Ishikawa (cell line): ENCODE measurements around the gene AKAP6.

Experiments used
- CEBPB ChIP-seq: IDR thresholded peaks from 2 replicates; pipeline ENCODE4 v1.6.1; 2012
- CREB1 ChIP-seq: IDR thresholded peaks from 2 replicates; pipeline ENCODE4 v1.6.1; 2012; ENCODE audit warnings: low read depth
- EGR1 ChIP-seq: IDR thresholded peaks from 2 replicates; pipeline ENCODE4 v1.6.1; 2012
- EP300 ChIP-seq: IDR thresholded peaks from 2 replicates; pipeline ENCODE4 v1.6.1; 2012; ENCODE audit warnings: borderline replicate concordance
- FOXM1 ChIP-seq: IDR thresholded peaks from 2 replicates; pipeline ENCODE4 v1.6.1; 2012; ENCODE audit warnings: low read depth, borderline replicate concordance
- NFIC ChIP-seq: IDR thresholded peaks from 2 replicates; pipeline ENCODE4 v1.6.1; 2012
- RAD21 ChIP-seq: IDR thresholded peaks from 2 replicates; pipeline ENCODE4 v1.6.1; 2012; ENCODE audit warnings: low read depth
- TAF1 ChIP-seq: IDR thresholded peaks from 2 replicates; pipeline ENCODE4 v1.6.1; 2012; ENCODE audit warnings: low read depth, mild to moderate bottlenecking
- TCF12 ChIP-seq: IDR thresholded peaks from 2 replicates; pipeline ENCODE4 v1.6.1; 2012; ENCODE audit warnings: low read depth
- TEAD4 ChIP-seq: IDR thresholded peaks from 2 replicates; pipeline ENCODE4 v1.6.1; 2012
- YY1 ChIP-seq: IDR thresholded peaks from 2 replicates; pipeline ENCODE4 v1.6.1; 2012; ENCODE audit warnings: low read depth
- ZBTB7A ChIP-seq: IDR thresholded peaks from 2 replicates; pipeline ENCODE4 v1.6.1; 2012; ENCODE audit warnings: low read depth
- TF ChIP-seq, protein P1 (sequence below): IDR thresholded peaks from 2 replicates; pipeline ENCODE4 v1.6.1; 2012
- TF ChIP-seq, protein P2 (sequence below): IDR thresholded peaks from 2 replicates; pipeline ENCODE4 v1.6.1; 2012
- TF ChIP-seq, protein P3 (sequence below): IDR thresholded peaks from 2 replicates; pipeline ENCODE4 v1.6.1; 2012; ENCODE audit warnings: low read depth, mild to moderate bottlenecking

AKAP6 gene

DNA sequence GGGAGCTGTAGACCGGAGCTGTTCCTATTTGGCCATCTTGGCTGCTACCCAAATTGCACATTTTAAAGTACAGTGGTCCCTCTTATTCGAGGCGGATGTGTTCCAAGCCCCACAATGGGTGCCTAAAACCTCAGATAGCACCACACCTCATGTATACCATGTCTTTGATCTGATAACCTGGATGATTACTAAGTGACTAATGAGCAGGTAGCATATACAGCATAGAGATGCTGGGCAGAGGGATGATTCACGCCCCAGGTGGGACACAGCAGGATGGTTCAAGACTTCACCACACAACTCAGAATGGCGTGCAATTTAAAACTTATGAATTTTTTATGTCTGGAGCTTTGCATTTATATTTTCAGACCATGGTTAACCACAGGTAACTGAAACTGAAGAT, 255.0 kb downstream of the AKAP6 start:
- TF ChIP-seq, protein P1, sequence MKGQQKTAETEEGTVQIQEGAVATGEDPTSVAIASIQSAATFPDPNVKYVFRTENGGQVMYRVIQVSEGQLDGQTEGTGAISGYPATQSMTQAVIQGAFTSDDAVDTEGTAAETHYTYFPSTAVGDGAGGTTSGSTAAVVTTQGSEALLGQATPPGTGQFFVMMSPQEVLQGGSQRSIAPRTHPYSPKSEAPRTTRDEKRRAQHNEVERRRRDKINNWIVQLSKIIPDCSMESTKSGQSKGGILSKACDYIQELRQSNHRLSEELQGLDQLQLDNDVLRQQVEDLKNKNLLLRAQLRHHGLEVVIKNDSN, result no peak
- TF ChIP-seq TAF1 (no peak), CREB1 (no peak), EP300 (no peak), FOXM1 (no peak), EGR1 (no peak), NFIC (no peak), TEAD4 (no peak), ZBTB7A (no peak), RAD21 (no peak), TCF12 (no peak), CEBPB (no peak), YY1 (no peak)
- TF ChIP-seq, protein P2, sequence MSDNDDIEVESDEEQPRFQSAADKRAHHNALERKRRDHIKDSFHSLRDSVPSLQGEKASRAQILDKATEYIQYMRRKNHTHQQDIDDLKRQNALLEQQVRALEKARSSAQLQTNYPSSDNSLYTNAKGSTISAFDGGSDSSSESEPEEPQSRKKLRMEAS, result no peak
- TF ChIP-seq, protein P3, sequence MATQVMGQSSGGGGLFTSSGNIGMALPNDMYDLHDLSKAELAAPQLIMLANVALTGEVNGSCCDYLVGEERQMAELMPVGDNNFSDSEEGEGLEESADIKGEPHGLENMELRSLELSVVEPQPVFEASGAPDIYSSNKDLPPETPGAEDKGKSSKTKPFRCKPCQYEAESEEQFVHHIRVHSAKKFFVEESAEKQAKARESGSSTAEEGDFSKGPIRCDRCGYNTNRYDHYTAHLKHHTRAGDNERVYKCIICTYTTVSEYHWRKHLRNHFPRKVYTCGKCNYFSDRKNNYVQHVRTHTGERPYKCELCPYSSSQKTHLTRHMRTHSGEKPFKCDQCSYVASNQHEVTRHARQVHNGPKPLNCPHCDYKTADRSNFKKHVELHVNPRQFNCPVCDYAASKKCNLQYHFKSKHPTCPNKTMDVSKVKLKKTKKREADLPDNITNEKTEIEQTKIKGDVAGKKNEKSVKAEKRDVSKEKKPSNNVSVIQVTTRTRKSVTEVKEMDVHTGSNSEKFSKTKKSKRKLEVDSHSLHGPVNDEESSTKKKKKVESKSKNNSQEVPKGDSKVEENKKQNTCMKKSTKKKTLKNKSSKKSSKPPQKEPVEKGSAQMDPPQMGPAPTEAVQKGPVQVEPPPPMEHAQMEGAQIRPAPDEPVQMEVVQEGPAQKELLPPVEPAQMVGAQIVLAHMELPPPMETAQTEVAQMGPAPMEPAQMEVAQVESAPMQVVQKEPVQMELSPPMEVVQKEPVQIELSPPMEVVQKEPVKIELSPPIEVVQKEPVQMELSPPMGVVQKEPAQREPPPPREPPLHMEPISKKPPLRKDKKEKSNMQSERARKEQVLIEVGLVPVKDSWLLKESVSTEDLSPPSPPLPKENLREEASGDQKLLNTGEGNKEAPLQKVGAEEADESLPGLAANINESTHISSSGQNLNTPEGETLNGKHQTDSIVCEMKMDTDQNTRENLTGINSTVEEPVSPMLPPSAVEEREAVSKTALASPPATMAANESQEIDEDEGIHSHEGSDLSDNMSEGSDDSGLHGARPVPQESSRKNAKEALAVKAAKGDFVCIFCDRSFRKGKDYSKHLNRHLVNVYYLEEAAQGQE, result no peak

DNA sequence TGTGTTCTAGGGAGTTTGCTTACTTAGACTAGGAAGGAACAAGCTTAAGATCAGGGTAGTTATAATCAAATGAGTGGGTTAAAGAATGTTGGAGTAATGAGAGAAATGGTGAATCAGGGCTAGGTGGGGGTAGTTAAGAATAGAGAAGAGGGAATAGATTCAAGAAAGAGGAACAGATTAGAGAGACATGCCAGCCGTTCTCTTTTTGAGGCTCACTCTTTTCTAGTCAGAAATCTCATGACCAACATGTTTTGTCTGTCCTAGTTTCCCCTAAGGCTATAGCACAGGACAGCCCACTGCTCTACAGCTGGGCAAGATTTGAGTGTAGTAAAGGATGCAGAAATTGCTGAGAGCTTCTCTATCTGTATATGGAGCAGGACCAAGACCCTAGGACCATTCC, 258.4 kb downstream of the AKAP6 start:
- TF ChIP-seq, protein P2, result no peak
- TF ChIP-seq ZBTB7A (no peak), TAF1 (no peak), RAD21 (no peak), NFIC (no peak), CREB1 (no peak), FOXM1 (no peak), TEAD4 (no peak), TCF12 (no peak), CEBPB (no peak), YY1 (no peak), EGR1 (no peak), EP300 (no peak)
- TF ChIP-seq, protein P1, result no peak
- TF ChIP-seq, protein P3, result no peak

DNA sequence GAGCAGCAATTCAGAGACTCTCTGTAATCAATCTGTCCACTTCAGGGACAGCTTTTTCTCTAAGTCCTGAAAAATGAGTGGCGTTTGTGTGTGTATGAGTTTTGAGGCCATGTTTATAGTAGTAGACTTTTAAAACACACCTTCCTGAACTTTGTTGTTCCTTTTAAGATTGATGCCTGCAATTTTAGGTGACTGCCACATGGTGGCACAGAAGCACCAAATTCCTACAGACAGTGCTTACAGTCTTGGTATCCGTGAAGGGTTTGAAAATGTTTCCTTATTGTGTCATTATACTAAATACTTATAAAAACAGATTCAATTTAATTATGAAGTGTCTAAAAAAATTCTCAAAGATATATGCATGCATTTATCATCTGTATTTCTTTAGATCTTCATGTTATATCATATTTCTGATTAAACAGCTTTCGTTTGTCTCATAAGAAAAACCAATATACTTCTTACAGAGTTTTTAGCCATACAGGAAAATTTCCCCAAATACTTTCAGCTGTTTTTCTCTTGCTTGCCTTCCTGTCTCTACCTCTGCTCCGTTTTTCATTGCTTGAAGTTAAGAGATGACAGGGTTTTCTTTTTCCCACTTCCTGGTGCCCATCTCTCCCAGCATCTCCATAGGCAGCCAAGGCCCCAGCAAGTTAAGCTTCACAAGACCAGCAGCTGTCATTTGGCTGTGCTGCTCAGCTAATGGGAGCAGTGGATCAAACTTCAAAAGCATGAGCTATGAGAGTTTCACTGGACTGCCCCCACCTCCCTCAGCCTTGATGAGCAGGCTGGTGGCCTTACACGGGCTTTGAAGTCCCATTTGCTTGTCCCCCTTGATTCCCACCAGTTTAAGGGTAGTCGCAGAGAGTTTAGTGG, 259.6 kb downstream of the AKAP6 start:
- TF ChIP-seq EGR1 (no peak), ZBTB7A (no peak), EP300 (no peak), TCF12 (no peak), CEBPB (no peak), CREB1 (no peak), FOXM1 (no peak), NFIC (no peak), TAF1 (no peak), TEAD4 (0 out of 2 replicates have a peak, but pooled peaks have one; percentile 34), YY1 (no peak), RAD21 (peak; percentile 98)
- TF ChIP-seq, protein P1, result no peak
- TF ChIP-seq, protein P3, result no peak
- TF ChIP-seq, protein P2, result no peak
